Gastrocnemius medialis (tissue), 4 donors: ENCODE data around the gene CORIN. TPM values are rescaled to one million over a fixed set of nuclear protein-coding genes. Genes with fewer than 3 reads are reported as not detected.

ENCODE experiments used
- ATAC-seq, 2 donors: fragments of 150-250 bp; one replicate each; pipeline ENCODE4 v1.9.1; 2016
- DNase-seq, 2 donors: peaks; one replicate each; pipeline ENCODE4 v3.0.0-alpha.2; 2019
- H3K27ac ChIP-seq, 4 donors: fragments of 200-600 bp; sonication (generic); 1 replicate in 1 of 4; 2 replicates in 3 of 4; pipeline ENCODE4 v1.5.1; 2016 to 2018; ENCODE audit warnings: mild to moderate bottlenecking in 2 of 4, moderate library complexity in 1 of 4
- H3K27me3 ChIP-seq, 3 donors: fragments of 200-600 bp; sonication (generic) in 2 of 3; 1 replicate in 1 of 3; 2 replicates in 2 of 3; pipeline versions ENCODE4 v1.5.1 to v1.6.0; 2016 to 2019; ENCODE audit warnings: mild to moderate bottlenecking in 1 of 3, moderate library complexity in 1 of 3
- H3K36me3 ChIP-seq, 2 donors: fragments of 200-600 bp; sonication (generic) in 1 of 2; one replicate each; pipeline ENCODE4 v1.5.1; 2017 to 2018
- H3K4me1 ChIP-seq, 2 donors: fragments of 200-600 bp; sonication (generic) in 1 of 2; one replicate each; pipeline ENCODE4 v1.5.1; 2016 to 2017; ENCODE audit warnings: mild to moderate bottlenecking in 2 of 2
- H3K4me3 ChIP-seq, 4 donors: fragments of 200-600 bp; sonication (generic) in 3 of 4; 1 replicate in 1 of 4; 2 replicates in 3 of 4; pipeline ENCODE4 v1.5.1; 2016 to 2019; ENCODE audit warnings: mild to moderate bottlenecking in 2 of 4
- H3K9me3 ChIP-seq, 3 donors: fragments of 200-600 bp; sonication (generic) in 2 of 3; 1 replicate in 1 of 3; 2 replicates in 2 of 3; pipeline ENCODE4 v1.5.1; 2016 to 2019
- POLR2A ChIP-seq, 2 donors: fragments of 450-650 bp; IDR thresholded peaks; one replicate each; pipeline ENCODE4 v1.6.1; 2017; ENCODE audit warnings: antibody characterized with exemption in 2 of 2, mild to moderate bottlenecking in 2 of 2, moderate library complexity in 2 of 2
- in situ Hi-C, 4 donors: fragments of 200-750 bp; cut with MboI; loops; one replicate each; pipeline versions ENCODE4 v1.15.0 to v1.8.0; 2017; ENCODE audit warnings: low sequenced_read_pairs in 4 of 4
- intact Hi-C: fragments of 100-400 bp; cut with DNase I; formaldehyde crosslinking; loops from one replicate; pipeline ENCODE4 v1.15.1; 2023; ENCODE audit warnings: low total_unique reads
- total RNA-seq, 4 donors: library from RNA; depleted of rRNA; stranded (reverse); fragments of >200 nt; gene quantifications; one replicate each; pipeline versions ENCODE4 v1.1.0 to v1.2.3, GENCODE V29; 2016
- TF ChIP-seq, protein P1 (sequence below), 5 experiments: fragments of 450-650 bp in 3 of 5; fragments of 200-600 bp in 2 of 5; sonication (generic) in 2 of 5; IDR thresholded peaks in 4 of 5; conservative IDR thresholded peaks in 1 of 5; 1 replicate in 4 of 5; 2 replicates in 1 of 5; pipeline ENCODE4 v1.5.1; 2016 to 2019; ENCODE audit warnings: antibody characterized with exemption in 5 of 5, mild to moderate bottlenecking in 3 of 5, moderate library complexity in 3 of 5

The CORIN gene
- total RNA-seq, 4 donors from 2014 or later = 0.49 to 0.70 TPM; not detected in 2

GRCh38 chr4:47664051-47664826 is 173.6 kb downstream of the CORIN start:
- Histone ChIP-seq H3K9me3 (no peaks in the 10 kb centered on the region), H3K27me3 (no peaks in the 10 kb centered on the region), H3K36me3 (no peaks in the 10 kb centered on the region), H3K4me1 (no peaks in the 10 kb centered on the region), H3K27ac (no peak overlapping the region), H3K4me3 (no peak overlapping the region)
- intact Hi-C loops = no loop called here
- no peak for ATAC-seq
- DNase-seq = no peak
- TF ChIP-seq, protein P1, sequence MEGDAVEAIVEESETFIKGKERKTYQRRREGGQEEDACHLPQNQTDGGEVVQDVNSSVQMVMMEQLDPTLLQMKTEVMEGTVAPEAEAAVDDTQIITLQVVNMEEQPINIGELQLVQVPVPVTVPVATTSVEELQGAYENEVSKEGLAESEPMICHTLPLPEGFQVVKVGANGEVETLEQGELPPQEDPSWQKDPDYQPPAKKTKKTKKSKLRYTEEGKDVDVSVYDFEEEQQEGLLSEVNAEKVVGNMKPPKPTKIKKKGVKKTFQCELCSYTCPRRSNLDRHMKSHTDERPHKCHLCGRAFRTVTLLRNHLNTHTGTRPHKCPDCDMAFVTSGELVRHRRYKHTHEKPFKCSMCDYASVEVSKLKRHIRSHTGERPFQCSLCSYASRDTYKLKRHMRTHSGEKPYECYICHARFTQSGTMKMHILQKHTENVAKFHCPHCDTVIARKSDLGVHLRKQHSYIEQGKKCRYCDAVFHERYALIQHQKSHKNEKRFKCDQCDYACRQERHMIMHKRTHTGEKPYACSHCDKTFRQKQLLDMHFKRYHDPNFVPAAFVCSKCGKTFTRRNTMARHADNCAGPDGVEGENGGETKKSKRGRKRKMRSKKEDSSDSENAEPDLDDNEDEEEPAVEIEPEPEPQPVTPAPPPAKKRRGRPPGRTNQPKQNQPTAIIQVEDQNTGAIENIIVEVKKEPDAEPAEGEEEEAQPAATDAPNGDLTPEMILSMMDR (IDR thresholded peaks at IDR 0.05 in 4 of 5, conservative IDR thresholded peaks at IDR 0.05 in 1 of 5) = no peak
- TF ChIP-seq POLR2A (IDR thresholded peaks at IDR 0.05) = no peak
- in situ Hi-C loops = no loop called here

GRCh38 chr4:47662975-47663374 is 174.9 kb downstream of the CORIN start:
- H3K27me3 ChIP-seq = no peaks in the 10 kb centered on the region
- no peaks in the 10 kb centered on the region for H3K36me3 ChIP-seq
- H3K4me3 ChIP-seq = no peak overlapping the region
- intact Hi-C loops = no loop called here
- in situ Hi-C loops = no loop called here
- no peak for TF ChIP-seq POLR2A (IDR thresholded peaks at IDR 0.05)
- TF ChIP-seq, protein P1 (IDR thresholded peaks at IDR 0.05 in 4 of 5, conservative IDR thresholded peaks at IDR 0.05 in 1 of 5) = peak in 1 of 5 experiments; percentile 23
- no peak overlapping the region for H3K27ac ChIP-seq
- no peaks in the 10 kb centered on the region for H3K4me1 ChIP-seq
- DNase-seq = no peak
- H3K9me3 ChIP-seq = no peaks in the 10 kb centered on the region
- no peak for ATAC-seq

- no peaks in the 10 kb centered on the region for H3K9me3 ChIP-seq
- H3K27ac ChIP-seq = no peak overlapping the region
- no peaks in the 10 kb centered on the region for H3K4me1 ChIP-seq
- DNase-seq (no peak), ATAC-seq (no peak)
- H3K27me3 ChIP-seq = no peaks in the 10 kb centered on the region
- no peaks in the 10 kb centered on the region for H3K36me3 ChIP-seq
- in situ Hi-C loops = no loop called here
- intact Hi-C loops = no loop called here
- no peak overlapping the region for H3K4me3 ChIP-seq
- no peak for TF ChIP-seq POLR2A (IDR thresholded peaks at IDR 0.05)
- TF ChIP-seq, protein P1 (IDR thresholded peaks at IDR 0.05 in 4 of 5, conservative IDR thresholded peaks at IDR 0.05 in 1 of 5) = no peak
These were observed 176.1 kb downstream of the CORIN start for GRCh38 chr4:47661741-47662140.

GRCh38 chr4:47659342-47659741 is 178.5 kb downstream of the CORIN start:
- TF ChIP-seq, protein P1 (IDR thresholded peaks at IDR 0.05 in 4 of 5, conservative IDR thresholded peaks at IDR 0.05 in 1 of 5) = no peak
- TF ChIP-seq POLR2A (IDR thresholded peaks at IDR 0.05) = no peak
- in situ Hi-C loops (no loop called here), intact Hi-C loops (no loop called here)
- Histone ChIP-seq H3K27me3 (no peaks in the 10 kb centered on the region), H3K9me3 (no peaks in the 10 kb centered on the region), H3K27ac (no peak overlapping the region), H3K36me3 (no peaks in the 10 kb centered on the region), H3K4me1 (no peaks in the 10 kb centered on the region), H3K4me3 (no peak overlapping the region)
- ATAC-seq (no peak), DNase-seq (no peak)
